HepG2 (cell line): ENCODE results near the gene IFT172. TPM values are rescaled to one million over a fixed set of nuclear protein-coding genes. Genes with fewer than 3 reads are reported as not detected.

ENCODE experiments used
- CREB1 ChIP-seq, 2 experiments: fragments of 450-650 bp in 1 of 2; IDR thresholded peaks; 2 replicates each; pipeline ENCODE4 v1.6.1; 2016 to 2017; ENCODE audit warnings: control low read depth in 1 of 2, mild to moderate bottlenecking in 1 of 2, missing compliant biosample characterization in 1 of 2, missing genetic modification characterization in 1 of 2
- IKZF5 ChIP-seq: IDR thresholded peaks from 2 replicates; pipeline ENCODE4 v1.6.1; 2018; ENCODE audit warnings: missing genetic modification reagents, mild to moderate bottlenecking, missing compliant biosample characterization
- IRF2 ChIP-seq: IDR thresholded peaks from 2 replicates; pipeline ENCODE4 v1.6.1; 2018; ENCODE audit warnings: missing genetic modification reagents, missing compliant biosample characterization
- MTF2 ChIP-seq: sonication (generic); formaldehyde crosslinking; IDR thresholded peaks from 2 replicates; pipeline ENCODE4 v1.5.0; 2020; ENCODE audit warnings: missing genetic modification reagents, borderline replicate concordance
- THYN1 ChIP-seq: sonication (generic); formaldehyde crosslinking; IDR thresholded peaks from 2 replicates; pipeline ENCODE4 v1.8.1; 2023; ENCODE audit warnings: low read depth, mild to moderate bottlenecking, moderate library complexity, missing genetic modification reagents, borderline replicate concordance
- ZBTB8A ChIP-seq: sonication (generic); formaldehyde crosslinking; IDR thresholded peaks from 2 replicates; pipeline ENCODE4 v1.4.0; 2020; ENCODE audit warnings: mild to moderate bottlenecking, low read depth, missing genetic modification reagents, borderline replicate concordance
- ZMYM4 ChIP-seq: sonication (generic); formaldehyde crosslinking; IDR thresholded peaks from 2 replicates; pipeline ENCODE4 v1.8.1; 2023; ENCODE audit warnings: mild to moderate bottlenecking, missing genetic modification reagents
- ZNF431 ChIP-seq: sonication (generic); formaldehyde crosslinking; IDR thresholded peaks from 2 replicates; pipeline ENCODE4 v1.9.0; 2022; ENCODE audit warnings: missing genetic modification reagents, low read depth, mild to moderate bottlenecking, borderline replicate concordance
- ZNF441 ChIP-seq: sonication (generic); formaldehyde crosslinking; IDR thresholded peaks from 2 replicates; pipeline ENCODE4 v1.7.0; 2021; ENCODE audit warnings: missing genetic modification reagents, borderline replicate concordance
- ZNF512B ChIP-seq: sonication (generic); formaldehyde crosslinking; IDR thresholded peaks from 2 replicates; pipeline ENCODE4 v1.5.1; 2020; ENCODE audit warnings: missing genetic modification reagents, mild to moderate bottlenecking, borderline replicate concordance
- ZNF670 ChIP-seq: sonication (generic); formaldehyde crosslinking; IDR thresholded peaks from 2 replicates; pipeline ENCODE4 v1.8.0; 2022; ENCODE audit warnings: mild to moderate bottlenecking, missing genetic modification reagents, borderline replicate concordance
- ZNF773 ChIP-seq: sonication (generic); formaldehyde crosslinking; IDR thresholded peaks from 2 replicates; pipeline ENCODE4 v1.4.0; 2020; ENCODE audit warnings: missing genetic modification reagents, borderline replicate concordance
- polyA plus RNA-seq, 8 experiments: library from polyadenylated mRNA; depleted of rRNA in 3 of 8; stranded (reverse) in 7 of 8; unstranded in 1 of 8; fragments of >200 nt; fragmentation: Illumina TruSeq in 4 of 8; extraction: Trizol in 4 of 8; gene quantifications; 2 replicates each; pipeline versions ENCODE4 v1.2.1 to v1.2.3, GENCODE V29; 2011 to 2016; ENCODE audit warnings: low read depth in 4 of 8, missing spikeins in 1 of 8, mixed read lengths in 1 of 8; ENCODE audit not compliant: insufficient read depth in 1 of 8
- total RNA-seq, 5 experiments: library from RNA; depleted of rRNA; stranded (reverse); fragments of >200 nt; fragmentation: Illumina TruSeq; extraction: Trizol; gene quantifications; 2 replicates each; pipeline ENCODE4 v1.2.3, GENCODE V29; 2016; ENCODE audit warnings: low read depth in 1 of 5
- TF ChIP-seq, protein P1 (sequence below): sonication (generic); formaldehyde crosslinking; IDR thresholded peaks from 2 replicates; pipeline ENCODE4 v1.4.0; 2020; ENCODE audit warnings: missing genetic modification reagents, borderline replicate concordance
- TF ChIP-seq, protein P2 (sequence below): sonication (generic); formaldehyde crosslinking; IDR thresholded peaks from 2 replicates; pipeline ENCODE4 v1.5.0; 2020; ENCODE audit warnings: mild to moderate bottlenecking, missing genetic modification reagents, borderline replicate concordance

IFT172 gene
- total and polyA plus RNA-seq, 2 of the 13 experiments (the other 11 are each of a cell fraction or from before 2014, with no cell fraction given) = 21.6 to 35.7 TPM

DNA sequence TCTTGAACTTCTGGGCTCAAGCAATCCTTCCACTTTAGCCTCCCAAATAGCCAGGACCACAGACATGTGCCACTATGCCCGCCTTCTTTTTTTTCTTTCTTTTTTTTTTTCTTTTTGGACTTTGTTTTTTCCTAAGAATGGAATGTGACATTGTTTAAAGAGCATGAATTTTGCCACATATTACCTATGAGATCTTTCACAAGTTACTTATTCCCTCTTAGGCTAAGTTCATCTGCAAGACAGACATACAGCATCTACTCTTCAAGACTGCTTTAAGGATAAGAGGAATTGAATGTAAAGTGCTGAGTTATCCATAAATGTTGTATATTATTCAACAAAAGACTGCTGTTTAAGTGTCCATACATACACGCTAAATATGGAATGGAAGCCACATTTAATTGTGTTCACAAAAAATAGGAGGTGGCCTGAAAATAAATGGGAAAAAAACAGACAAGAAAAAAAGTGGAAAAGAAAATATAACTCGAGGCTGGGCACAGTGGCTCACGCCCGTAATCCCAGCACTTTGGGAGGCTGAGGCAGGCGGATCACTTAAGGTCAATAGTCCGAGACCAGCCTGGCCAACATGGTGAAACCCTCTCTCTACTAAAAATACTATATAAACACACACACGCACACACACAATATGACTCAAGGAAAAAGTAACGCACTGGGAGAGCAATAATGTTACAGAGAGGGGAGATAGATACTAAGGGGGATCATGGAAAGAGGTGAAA lies 77.0 kb downstream of the IFT172 start (continued):
- TF ChIP-seq ZNF512B (CRISPR knock-in tag) = no peak
- TF ChIP-seq ZNF431 (CRISPR knock-in tag) = no peak
- no peak for TF ChIP-seq CREB1 (IDR thresholded peaks at IDR 0.05)
- peak; percentile 52; the same call in 1 of the 2 replicates for TF ChIP-seq CREB1 (CRISPR knock-in tag; IDR thresholded peaks at IDR 0.05)
- TF ChIP-seq IKZF5 = peak; percentile 45; the same call in 1 of the 2 replicates
- TF ChIP-seq, protein P1, sequence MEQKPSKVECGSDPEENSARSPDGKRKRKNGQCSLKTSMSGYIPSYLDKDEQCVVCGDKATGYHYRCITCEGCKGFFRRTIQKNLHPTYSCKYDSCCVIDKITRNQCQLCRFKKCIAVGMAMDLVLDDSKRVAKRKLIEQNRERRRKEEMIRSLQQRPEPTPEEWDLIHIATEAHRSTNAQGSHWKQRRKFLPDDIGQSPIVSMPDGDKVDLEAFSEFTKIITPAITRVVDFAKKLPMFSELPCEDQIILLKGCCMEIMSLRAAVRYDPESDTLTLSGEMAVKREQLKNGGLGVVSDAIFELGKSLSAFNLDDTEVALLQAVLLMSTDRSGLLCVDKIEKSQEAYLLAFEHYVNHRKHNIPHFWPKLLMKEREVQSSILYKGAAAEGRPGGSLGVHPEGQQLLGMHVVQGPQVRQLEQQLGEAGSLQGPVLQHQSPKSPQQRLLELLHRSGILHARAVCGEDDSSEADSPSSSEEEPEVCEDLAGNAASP (CRISPR knock-in tag) = peak; percentile 86
- TF ChIP-seq ZNF773 (CRISPR knock-in tag) = no peak
- 0 out of 2 replicates have a peak, but pooled peaks have one; percentile 31 for TF ChIP-seq ZNF441 (CRISPR knock-in tag)
- TF ChIP-seq ZBTB8A (CRISPR knock-in tag) = no peak
- TF ChIP-seq, protein P2, sequence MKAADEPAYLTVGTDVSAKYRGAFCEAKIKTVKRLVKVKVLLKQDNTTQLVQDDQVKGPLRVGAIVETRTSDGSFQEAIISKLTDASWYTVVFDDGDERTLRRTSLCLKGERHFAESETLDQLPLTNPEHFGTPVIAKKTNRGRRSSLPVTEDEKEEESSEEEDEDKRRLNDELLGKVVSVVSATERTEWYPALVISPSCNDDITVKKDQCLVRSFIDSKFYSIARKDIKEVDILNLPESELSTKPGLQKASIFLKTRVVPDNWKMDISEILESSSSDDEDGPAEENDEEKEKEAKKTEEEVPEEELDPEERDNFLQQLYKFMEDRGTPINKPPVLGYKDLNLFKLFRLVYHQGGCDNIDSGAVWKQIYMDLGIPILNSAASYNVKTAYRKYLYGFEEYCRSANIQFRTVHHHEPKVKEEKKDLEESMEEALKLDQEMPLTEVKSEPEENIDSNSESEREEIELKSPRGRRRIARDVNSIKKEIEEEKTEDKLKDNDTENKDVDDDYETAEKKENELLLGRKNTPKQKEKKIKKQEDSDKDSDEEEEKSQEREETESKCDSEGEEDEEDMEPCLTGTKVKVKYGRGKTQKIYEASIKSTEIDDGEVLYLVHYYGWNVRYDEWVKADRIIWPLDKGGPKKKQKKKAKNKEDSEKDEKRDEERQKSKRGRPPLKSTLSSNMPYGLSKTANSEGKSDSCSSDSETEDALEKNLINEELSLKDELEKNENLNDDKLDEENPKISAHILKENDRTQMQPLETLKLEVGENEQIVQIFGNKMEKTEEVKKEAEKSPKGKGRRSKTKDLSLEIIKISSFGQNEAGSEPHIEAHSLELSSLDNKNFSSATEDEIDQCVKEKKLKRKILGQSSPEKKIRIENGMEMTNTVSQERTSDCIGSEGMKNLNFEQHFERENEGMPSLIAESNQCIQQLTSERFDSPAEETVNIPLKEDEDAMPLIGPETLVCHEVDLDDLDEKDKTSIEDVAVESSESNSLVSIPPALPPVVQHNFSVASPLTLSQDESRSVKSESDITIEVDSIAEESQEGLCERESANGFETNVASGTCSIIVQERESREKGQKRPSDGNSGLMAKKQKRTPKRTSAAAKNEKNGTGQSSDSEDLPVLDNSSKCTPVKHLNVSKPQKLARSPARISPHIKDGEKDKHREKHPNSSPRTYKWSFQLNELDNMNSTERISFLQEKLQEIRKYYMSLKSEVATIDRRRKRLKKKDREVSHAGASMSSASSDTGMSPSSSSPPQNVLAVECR (CRISPR knock-in tag) = no peak
- no peak for TF ChIP-seq THYN1
- no peak for TF ChIP-seq ZMYM4 (CRISPR knock-in tag)
- peak; percentile 48; the same call in 1 of the 2 replicates for TF ChIP-seq ZNF670 (CRISPR knock-in tag)
- no peak for TF ChIP-seq MTF2
- no peak for TF ChIP-seq IRF2 (CRISPR knock-in tag)
